ENCODE measurements around the gene MTMR11.

Gene MTMR11

GRCh38 chr1:149927056-149927562, 9.6 kb downstream of the MTMR11 start:
- H3K79me2 ChIP-seq (ENCODE audit: insufficient read depth, low read length) = peaks cover 33% of the 10 kb centered on the region
- H3K4me2 ChIP-seq (ENCODE audit: insufficient read depth, low read length) = peak overlapping the region; percentile 78
- DNase-seq (no peak), ATAC-seq (ENCODE audit: insufficient read depth, low read depth) (no peak)
- peak overlapping the region; percentile 94 to 95 for H3K4me3 ChIP-seq (ENCODE audit: low read depth in 1 of 2, low read length in 2 of 2)
- no peaks in the 10 kb centered on the region for H3K9me3 ChIP-seq (ENCODE audit: insufficient read depth, low read length, severe bottlenecking)
- TF ChIP-seq EZH2 (IDR thresholded peaks at IDR 0.05; ENCODE audit: borderline replicate concordance, low read depth, low read length, severe bottlenecking) (no peak), CTCF (IDR thresholded peaks at IDR 0.05; ENCODE audit: borderline replicate concordance, extremely low read depth, low read length, poor library complexity, severe bottlenecking) (no peak)
- peaks cover 37% of the 10 kb centered on the region for H3K4me1 ChIP-seq (ENCODE audit: insufficient read depth, low read length)
- H3K36me3 ChIP-seq (ENCODE audit: insufficient read depth, low read length) = peaks cover 49% of the 10 kb centered on the region
- peak overlapping the region; percentile 91 for H3K9ac ChIP-seq (ENCODE audit: low read depth, low read length)
- H3K27ac ChIP-seq (ENCODE audit: low read length) = peak overlapping the region; percentile 96
- no peaks in the 10 kb centered on the region for H3K27me3 ChIP-seq (ENCODE audit: insufficient read depth, low read length, poor library complexity)
- H4K20me1 ChIP-seq (ENCODE audit: insufficient read depth, low read length) = peaks cover 26% of the 10 kb centered on the region
- H2AFZ ChIP-seq (ENCODE audit: low read depth, low read length) = peak overlapping the region; percentile 85

- H3K9me3 ChIP-seq (ENCODE audit: insufficient read depth, low read length, severe bottlenecking) = no peaks in the 10 kb centered on the region
- no peak overlapping the region for H3K27ac ChIP-seq (ENCODE audit: low read length)
- H3K27me3 ChIP-seq (ENCODE audit: insufficient read depth, low read length, poor library complexity) = no peaks in the 10 kb centered on the region
- H3K4me3 ChIP-seq (ENCODE audit: low read depth in 1 of 2, low read length in 2 of 2) = peak overlapping the region; percentile 94 to 95; a peak in 3 of 4 replicates
- H3K36me3 ChIP-seq (ENCODE audit: insufficient read depth, low read length) = peaks cover 53% of the 10 kb centered on the region
- peaks cover 33% of the 10 kb centered on the region for H3K79me2 ChIP-seq (ENCODE audit: insufficient read depth, low read length)
- no peak overlapping the region for H2AFZ ChIP-seq (ENCODE audit: low read depth, low read length)
- no peak for DNase-seq
- H4K20me1 ChIP-seq (ENCODE audit: insufficient read depth, low read length) = peaks cover 26% of the 10 kb centered on the region
- peaks cover 37% of the 10 kb centered on the region for H3K4me1 ChIP-seq (ENCODE audit: insufficient read depth, low read length)
- TF ChIP-seq CTCF (IDR thresholded peaks at IDR 0.05; ENCODE audit: borderline replicate concordance, extremely low read depth, low read length, poor library complexity, severe bottlenecking) = no peak
- no peak for TF ChIP-seq EZH2 (IDR thresholded peaks at IDR 0.05; ENCODE audit: borderline replicate concordance, low read depth, low read length, severe bottlenecking)
- peak overlapping the region; percentile 91 for H3K9ac ChIP-seq (ENCODE audit: low read depth, low read length)
- peak overlapping the region; percentile 78 for H3K4me2 ChIP-seq (ENCODE audit: insufficient read depth, low read length)
- ATAC-seq (ENCODE audit: insufficient read depth, low read depth) = no peak
Observed at GRCh38 chr1:149926296-149926695, 10.4 kb downstream of the MTMR11 start.

GRCh38 chr1:149925751-149926150, 10.9 kb downstream of the MTMR11 start:
- Histone ChIP-seq H3K9ac (ENCODE audit: low read depth, low read length) (peak overlapping the region; percentile 91; the same call in 1 of the 2 replicates), H3K4me2 (ENCODE audit: insufficient read depth, low read length) (peak overlapping the region; percentile 78), H3K79me2 (ENCODE audit: insufficient read depth, low read length) (peaks cover 33% of the 10 kb centered on the region), H3K27ac (ENCODE audit: low read length) (no peak overlapping the region), H4K20me1 (ENCODE audit: insufficient read depth, low read length) (peaks cover 26% of the 10 kb centered on the region), H3K4me1 (ENCODE audit: insufficient read depth, low read length) (peaks cover 37% of the 10 kb centered on the region), H2AFZ (ENCODE audit: low read depth, low read length) (no peak overlapping the region), H3K9me3 (ENCODE audit: insufficient read depth, low read length, severe bottlenecking) (no peaks in the 10 kb centered on the region), H3K27me3 (ENCODE audit: insufficient read depth, low read length, poor library complexity) (no peaks in the 10 kb centered on the region), H3K36me3 (ENCODE audit: insufficient read depth, low read length) (peaks cover 53% of the 10 kb centered on the region), H3K4me3 (ENCODE audit: low read depth in 1 of 2, low read length in 2 of 2) (peak overlapping the region in 1 of 2 experiments; percentile 94; a peak in 2 of 4 replicates)
- TF ChIP-seq EZH2 (IDR thresholded peaks at IDR 0.05; ENCODE audit: borderline replicate concordance, low read depth, low read length, severe bottlenecking) = no peak
- no peak for TF ChIP-seq CTCF (IDR thresholded peaks at IDR 0.05; ENCODE audit: borderline replicate concordance, extremely low read depth, low read length, poor library complexity, severe bottlenecking)
- DNase-seq = no peak
- ATAC-seq (ENCODE audit: insufficient read depth, low read depth) = no peak

Measured in DND-41 (cell line).